ENCODE results near the gene ABHD16A. TPM values are rescaled to one million over a fixed set of nuclear protein-coding genes. Genes with fewer than 3 reads are reported as not detected.

ABHD16A gene
- polyA plus RNA-seq, 1 donor: 60.7 TPM

DNA sequence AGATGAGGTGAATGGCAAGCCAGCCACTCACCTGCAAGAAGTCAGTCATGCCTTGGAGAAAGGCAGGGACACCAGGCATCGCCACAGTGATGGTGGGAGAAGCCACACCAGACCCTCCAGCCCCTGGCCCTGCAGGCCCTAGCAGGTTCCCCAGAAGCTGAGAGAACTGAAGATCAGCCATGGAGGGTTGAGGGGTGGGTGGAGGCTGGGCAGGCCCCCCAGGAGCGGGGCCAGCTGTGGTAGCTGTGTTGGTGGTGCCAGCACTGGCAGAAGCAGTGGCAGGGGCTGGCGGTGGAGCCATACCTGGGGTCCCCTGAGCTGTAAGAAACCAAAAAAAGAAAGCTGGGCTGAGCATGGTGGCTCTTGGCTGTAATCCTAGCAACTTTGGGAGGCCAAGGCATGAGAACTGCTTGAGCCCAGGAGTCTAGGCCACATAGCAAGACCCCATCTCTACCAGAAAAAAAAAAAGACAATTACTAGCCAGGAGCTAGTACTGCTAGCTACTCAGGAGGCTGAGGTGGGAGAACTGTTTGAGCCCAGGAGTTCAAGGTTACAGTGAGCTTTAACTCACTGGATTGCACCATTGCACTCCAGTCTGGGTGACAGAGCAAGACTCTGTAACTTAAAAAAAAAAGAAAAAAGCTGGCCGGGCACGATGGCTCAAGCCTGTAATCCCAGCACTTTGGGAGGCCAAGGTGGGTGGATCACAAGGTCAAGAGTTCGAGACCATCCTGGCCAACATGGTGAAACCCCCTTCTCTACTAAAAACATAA, 60.1 kb downstream of the ABHD16A start:
- no peak for DNase-seq

DNA sequence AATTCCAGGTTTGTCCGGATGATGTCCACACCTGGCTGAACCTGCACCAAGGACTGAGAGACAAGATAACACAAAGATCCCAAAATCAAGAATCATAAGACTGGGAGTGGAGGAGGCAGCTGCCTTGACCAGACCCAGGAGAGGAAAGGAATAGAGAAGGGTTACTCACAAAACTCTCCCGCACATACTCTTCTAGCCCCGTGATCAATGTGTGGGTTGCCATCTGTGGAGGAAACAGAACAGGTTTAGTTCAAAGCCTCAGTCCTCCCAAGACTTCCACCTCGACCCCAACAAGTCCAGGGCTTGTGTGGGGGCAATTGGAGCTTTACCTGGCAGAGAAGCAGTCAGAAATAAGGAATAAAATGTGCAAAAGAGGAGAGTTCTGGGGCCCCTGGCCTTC, 61.8 kb downstream of the ABHD16A start:
- DNase-seq: no peak

DNA sequence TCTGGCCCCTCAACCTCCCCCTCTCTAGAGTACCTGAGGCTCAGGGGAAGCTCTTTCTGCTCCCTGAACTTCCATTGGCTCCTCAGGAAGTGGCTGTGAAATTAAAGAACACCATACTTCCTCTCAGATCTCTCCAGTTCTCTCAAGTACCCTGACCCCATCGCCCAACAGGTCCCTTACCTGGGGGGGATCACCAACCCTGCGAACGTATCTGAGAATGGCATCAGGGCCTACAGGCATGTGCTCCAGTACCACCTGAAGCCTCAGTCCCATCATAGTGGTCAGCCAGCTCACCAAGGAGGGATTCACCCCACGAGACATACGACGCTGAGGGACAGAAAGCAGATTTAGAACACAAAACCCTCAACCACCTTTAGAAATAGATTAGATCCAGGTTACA, 62.5 kb downstream of the ABHD16A start:
- no peak for DNase-seq

DNA sequence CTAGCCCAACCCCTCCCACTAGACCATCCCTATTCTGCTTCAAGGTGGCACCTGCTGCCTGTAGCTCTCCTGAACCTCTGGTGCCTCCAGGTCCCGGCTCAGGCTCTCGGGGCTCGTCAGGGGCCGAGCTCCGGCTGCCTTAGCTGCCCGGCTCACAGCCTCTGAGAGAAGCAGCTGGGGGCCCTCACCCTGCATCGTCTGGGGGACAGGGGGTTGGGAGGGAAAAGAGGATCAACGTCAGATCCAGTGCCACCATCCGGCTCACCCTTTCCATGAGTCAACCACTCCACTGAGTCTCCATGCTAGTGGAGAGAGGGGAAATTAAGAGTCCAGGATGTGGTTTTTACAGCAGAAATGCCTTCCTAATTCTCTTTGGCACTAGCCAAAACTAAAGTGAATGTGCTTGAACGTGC, 63.7 kb downstream of the ABHD16A start:
- DNase-seq: no peak

DNA sequence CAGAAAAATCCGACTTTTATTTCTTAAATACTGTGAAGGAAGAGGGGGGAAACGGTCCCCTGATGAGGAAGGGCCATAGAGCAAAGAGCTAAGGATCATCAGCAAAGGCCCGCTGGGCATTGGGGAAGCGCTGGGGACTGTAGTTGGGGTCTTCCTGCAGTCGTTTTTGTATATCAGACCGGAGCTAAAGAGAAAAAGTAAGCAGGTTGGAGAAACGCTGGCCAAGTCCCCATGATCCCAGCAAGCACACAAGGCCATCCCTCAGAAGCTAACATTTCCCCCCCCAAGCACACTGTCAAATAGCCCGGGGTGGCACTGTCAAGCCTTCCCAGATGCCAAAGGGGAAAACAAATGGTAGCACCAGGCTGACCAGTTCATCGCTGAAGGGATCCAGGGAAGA, 64.1 kb downstream of the ABHD16A start:
- no peak for DNase-seq

Other genes with a start within 250 kb of the ABHD16A start
- gene MICB, start 205.2 kb downstream of the ABHD16A start, polyA plus RNA-seq (ENCODE audit: insufficient read length): 2.1 TPM
- gene MCCD1, start 174.4 kb downstream of the ABHD16A start, polyA plus RNA-seq (ENCODE audit: insufficient read length): 11.9 TPM
- gene DDX39B, start 161.3 kb downstream of the ABHD16A start, polyA plus RNA-seq (ENCODE audit: insufficient read length): 785 TPM
- 8.6 TPM for gene ATP6V1G2, start 156.7 kb downstream of the ABHD16A start, polyA plus RNA-seq (ENCODE audit: insufficient read length)
- gene NFKBIL1, start 155.7 kb downstream of the ABHD16A start, polyA plus RNA-seq (ENCODE audit: insufficient read length): 15.7 TPM
- 0.40 TPM for gene LTA, start 131.0 kb downstream of the ABHD16A start, polyA plus RNA-seq (ENCODE audit: insufficient read length)
- gene TNF, start 127.8 kb downstream of the ABHD16A start, polyA plus RNA-seq (ENCODE audit: insufficient read length): 0.17 TPM
- 0.91 TPM for gene LTB, start 120.9 kb downstream of the ABHD16A start, polyA plus RNA-seq (ENCODE audit: insufficient read length)
- 2.6 TPM for gene LST1, start 117.0 kb downstream of the ABHD16A start, polyA plus RNA-seq (ENCODE audit: insufficient read length)
- not detected for gene NCR3, start 110.3 kb downstream of the ABHD16A start, polyA plus RNA-seq (ENCODE audit: insufficient read length)
- 60.5 TPM for gene AIF1, start 88.1 kb downstream of the ABHD16A start, polyA plus RNA-seq (ENCODE audit: insufficient read length)
- gene PRRC2A, start 82.6 kb downstream of the ABHD16A start, polyA plus RNA-seq (ENCODE audit: insufficient read length): 184 TPM
- gene BAG6, start 50.7 kb downstream of the ABHD16A start, polyA plus RNA-seq (ENCODE audit: insufficient read length): 242 TPM
- gene APOM, start 47.4 kb downstream of the ABHD16A start, polyA plus RNA-seq (ENCODE audit: insufficient read length): 95.0 TPM
- 18.2 TPM for gene C6orf47, start 42.5 kb downstream of the ABHD16A start, polyA plus RNA-seq (ENCODE audit: insufficient read length)
- 27.5 TPM for gene GPANK1, start 38.3 kb downstream of the ABHD16A start, polyA plus RNA-seq (ENCODE audit: insufficient read length)
- 237 TPM for gene CSNK2B, start 37.2 kb downstream of the ABHD16A start, polyA plus RNA-seq (ENCODE audit: insufficient read length)
- 31.1 TPM for gene LY6G5B, start 33.3 kb downstream of the ABHD16A start, polyA plus RNA-seq (ENCODE audit: insufficient read length)
- 2.7 TPM for gene LY6G5C, start 22.3 kb downstream of the ABHD16A start, polyA plus RNA-seq (ENCODE audit: insufficient read length)
- gene LY6G6F, start 3.5 kb upstream of the ABHD16A start, polyA plus RNA-seq (ENCODE audit: insufficient read length): 0.32 TPM
- gene LY6G6D, start 12.0 kb upstream of the ABHD16A start, polyA plus RNA-seq (ENCODE audit: insufficient read length): not detected
- gene LY6G6C, start 18.4 kb upstream of the ABHD16A start, polyA plus RNA-seq (ENCODE audit: insufficient read length): 1.1 TPM
- gene MPIG6B, start 20.0 kb upstream of the ABHD16A start, polyA plus RNA-seq (ENCODE audit: insufficient read length): 1.7 TPM
- gene DDAH2, start 26.0 kb upstream of the ABHD16A start, polyA plus RNA-seq (ENCODE audit: insufficient read length): 148 TPM
- 268 TPM for gene CLIC1, start 33.2 kb upstream of the ABHD16A start, polyA plus RNA-seq (ENCODE audit: insufficient read length)
- gene MSH5, start 36.7 kb upstream of the ABHD16A start, polyA plus RNA-seq (ENCODE audit: insufficient read length): 62.2 TPM
- gene SAPCD1, start 59.3 kb upstream of the ABHD16A start, polyA plus RNA-seq (ENCODE audit: insufficient read length): 16.0 TPM
- gene VWA7, start 74.0 kb upstream of the ABHD16A start, polyA plus RNA-seq (ENCODE audit: insufficient read length): 8.5 TPM
- 69.7 TPM for gene VARS1, start 92.4 kb upstream of the ABHD16A start, polyA plus RNA-seq (ENCODE audit: insufficient read length)
- gene LSM2, start 103.6 kb upstream of the ABHD16A start, polyA plus RNA-seq (ENCODE audit: insufficient read length): 71.7 TPM
- gene HSPA1L, start 112.0 kb upstream of the ABHD16A start, polyA plus RNA-seq (ENCODE audit: insufficient read length): 3.8 TPM
- 72.3 TPM for gene HSPA1A, start 112.2 kb upstream of the ABHD16A start, polyA plus RNA-seq (ENCODE audit: insufficient read length)
- gene HSPA1B, start 124.4 kb upstream of the ABHD16A start, polyA plus RNA-seq (ENCODE audit: insufficient read length): 112 TPM
- gene NEU1, start 159.5 kb upstream of the ABHD16A start, polyA plus RNA-seq (ENCODE audit: insufficient read length): 66.3 TPM
- 52.6 TPM for gene SLC44A4, start 175.7 kb upstream of the ABHD16A start, polyA plus RNA-seq (ENCODE audit: insufficient read length)
- gene EHMT2, start 194.4 kb upstream of the ABHD16A start, polyA plus RNA-seq (ENCODE audit: insufficient read length): 84.3 TPM
- 23.1 TPM for gene ZBTB12, start 198.8 kb upstream of the ABHD16A start, polyA plus RNA-seq (ENCODE audit: insufficient read length)
- gene C2, start 224.4 kb upstream of the ABHD16A start, polyA plus RNA-seq (ENCODE audit: insufficient read length): 3.9 TPM
- gene CFB, start 242.8 kb upstream of the ABHD16A start, polyA plus RNA-seq (ENCODE audit: insufficient read length): 10.7 TPM